Measurements from ENCODE around the gene KNSTRN.

The KNSTRN gene

GRCh38 chr15:40360015-40360414 is 22.5 kb upstream of the KNSTRN start:
- Histone ChIP-seq H3K4me2 (ENCODE audit: low read length) (no peak overlapping the region), H3K9me3 (replicated peaks; ENCODE audit: low read length) (no peaks in the 10 kb centered on the region), H3K4me3 (ENCODE audit: low read length) (no peak overlapping the region), H3K36me3 (ENCODE audit: insufficient read depth, low read length) (no peaks in the 10 kb centered on the region), H3K27me3 (ENCODE audit: control insufficient read depth, insufficient read depth, low read length) (peaks cover 37% of the 10 kb centered on the region), H3K4me1 (ENCODE audit: control insufficient read depth, insufficient read depth, low read length) (peaks cover 8% of the 10 kb centered on the region), H3K9ac (ENCODE audit: low read depth, low read length) (no peak overlapping the region)

GRCh38 chr15:40361640-40362039 is 20.9 kb upstream of the KNSTRN start:
- H3K4me2 ChIP-seq (ENCODE audit: low read length) = no peak overlapping the region
- peaks cover 40% of the 10 kb centered on the region for H3K27me3 ChIP-seq (ENCODE audit: control insufficient read depth, insufficient read depth, low read length)

GRCh38 chr15:40363611-40364010 is 18.9 kb upstream of the KNSTRN start:
- Histone ChIP-seq H3K27me3 (ENCODE audit: control insufficient read depth, insufficient read depth, low read length) (peaks cover 40% of the 10 kb centered on the region), H3K9me3 (replicated peaks; ENCODE audit: low read length) (no peaks in the 10 kb centered on the region), H3K4me2 (ENCODE audit: low read length) (no peak overlapping the region), H3K9ac (ENCODE audit: low read depth, low read length) (no peak overlapping the region), H3K4me1 (ENCODE audit: control insufficient read depth, insufficient read depth, low read length) (peaks cover 21% of the 10 kb centered on the region), H3K36me3 (ENCODE audit: insufficient read depth, low read length) (no peaks in the 10 kb centered on the region), H3K4me3 (ENCODE audit: low read length) (no peak overlapping the region)

More at GRCh38 chr15:40361640-40362039, 20.9 kb upstream of the KNSTRN start:
- Histone ChIP-seq H3K9me3 (replicated peaks; ENCODE audit: low read length) (no peaks in the 10 kb centered on the region), H3K36me3 (ENCODE audit: insufficient read depth, low read length) (no peaks in the 10 kb centered on the region), H3K4me3 (ENCODE audit: low read length) (no peak overlapping the region), H3K4me1 (ENCODE audit: control insufficient read depth, insufficient read depth, low read length) (peaks cover 8% of the 10 kb centered on the region), H3K9ac (ENCODE audit: low read depth, low read length) (no peak overlapping the region)

GRCh38 chr15:40364251-40364650 is 18.3 kb upstream of the KNSTRN start:
- no peak overlapping the region for H3K9ac ChIP-seq (ENCODE audit: low read depth, low read length)
- H3K4me2 ChIP-seq (ENCODE audit: low read length) = no peak overlapping the region
- no peaks in the 10 kb centered on the region for H3K9me3 ChIP-seq (replicated peaks; ENCODE audit: low read length)
- peaks cover 17% of the 10 kb centered on the region for H3K4me1 ChIP-seq (ENCODE audit: control insufficient read depth, insufficient read depth, low read length)
- peaks cover 33% of the 10 kb centered on the region for H3K27me3 ChIP-seq (ENCODE audit: control insufficient read depth, insufficient read depth, low read length)
- no peak overlapping the region for H3K4me3 ChIP-seq (ENCODE audit: low read length)
- H3K36me3 ChIP-seq (ENCODE audit: insufficient read depth, low read length) = no peaks in the 10 kb centered on the region

- no peak overlapping the region for H3K9ac ChIP-seq (ENCODE audit: low read depth, low read length)
- no peak overlapping the region for H3K4me2 ChIP-seq (ENCODE audit: low read length)
- peaks cover 26% of the 10 kb centered on the region for H3K27me3 ChIP-seq (ENCODE audit: control insufficient read depth, insufficient read depth, low read length)
- no peaks in the 10 kb centered on the region for H3K36me3 ChIP-seq (ENCODE audit: insufficient read depth, low read length)
- H3K4me3 ChIP-seq (ENCODE audit: low read length) = no peak overlapping the region
- H3K4me1 ChIP-seq (ENCODE audit: control insufficient read depth, insufficient read depth, low read length) = peaks cover 17% of the 10 kb centered on the region
- no peaks in the 10 kb centered on the region for H3K9me3 ChIP-seq (replicated peaks; ENCODE audit: low read length)
Measured at GRCh38 chr15:40365016-40365415, 17.5 kb upstream of the KNSTRN start.

- Histone ChIP-seq H3K9ac (ENCODE audit: low read depth, low read length) (no peak overlapping the region), H3K4me2 (ENCODE audit: low read length) (no peak overlapping the region), H3K9me3 (replicated peaks; ENCODE audit: low read length) (no peaks in the 10 kb centered on the region), H3K4me1 (ENCODE audit: control insufficient read depth, insufficient read depth, low read length) (peaks cover 17% of the 10 kb centered on the region), H3K27me3 (ENCODE audit: control insufficient read depth, insufficient read depth, low read length) (peaks cover 18% of the 10 kb centered on the region), H3K36me3 (ENCODE audit: insufficient read depth, low read length) (no peaks in the 10 kb centered on the region), H3K4me3 (ENCODE audit: low read length) (no peak overlapping the region)
Measured at GRCh38 chr15:40365624-40366456, 16.7 kb upstream of the KNSTRN start.

- Histone ChIP-seq H3K4me3 (ENCODE audit: low read length) (no peak overlapping the region), H3K36me3 (ENCODE audit: insufficient read depth, low read length) (no peaks in the 10 kb centered on the region), H3K4me2 (ENCODE audit: low read length) (peak overlapping the region; percentile 83), H3K4me1 (ENCODE audit: control insufficient read depth, insufficient read depth, low read length) (peaks cover 17% of the 10 kb centered on the region), H3K9me3 (replicated peaks; ENCODE audit: low read length) (no peaks in the 10 kb centered on the region), H3K9ac (ENCODE audit: low read depth, low read length) (no peak overlapping the region), H3K27me3 (ENCODE audit: control insufficient read depth, insufficient read depth, low read length) (peaks cover 14% of the 10 kb centered on the region)
Measured at GRCh38 chr15:40366457-40367370, 15.8 kb upstream of the KNSTRN start.

GRCh38 chr15:40367371-40367685 is 15.2 kb upstream of the KNSTRN start:
- no peak overlapping the region for H3K4me3 ChIP-seq (ENCODE audit: low read length)
- no peaks in the 10 kb centered on the region for H3K9me3 ChIP-seq (replicated peaks; ENCODE audit: low read length)
- H3K4me2 ChIP-seq (ENCODE audit: low read length) = peak overlapping the region; percentile 83
- H3K27me3 ChIP-seq (ENCODE audit: control insufficient read depth, insufficient read depth, low read length) = peaks cover 8% of the 10 kb centered on the region
- no peaks in the 10 kb centered on the region for H3K36me3 ChIP-seq (ENCODE audit: insufficient read depth, low read length)
- no peak overlapping the region for H3K9ac ChIP-seq (ENCODE audit: low read depth, low read length)
- peaks cover 17% of the 10 kb centered on the region for H3K4me1 ChIP-seq (ENCODE audit: control insufficient read depth, insufficient read depth, low read length)

GRCh38 chr15:40367686-40368611 is 14.6 kb upstream of the KNSTRN start:
- H3K4me2 ChIP-seq (ENCODE audit: low read length) = peak overlapping the region; percentile 83
- peaks cover 7% of the 10 kb centered on the region for H3K27me3 ChIP-seq (ENCODE audit: control insufficient read depth, insufficient read depth, low read length)
- H3K9ac ChIP-seq (ENCODE audit: low read depth, low read length) = peak overlapping the region; percentile 54
- no peaks in the 10 kb centered on the region for H3K9me3 ChIP-seq (replicated peaks; ENCODE audit: low read length)
- no peaks in the 10 kb centered on the region for H3K36me3 ChIP-seq (ENCODE audit: insufficient read depth, low read length)
- H3K4me1 ChIP-seq (ENCODE audit: control insufficient read depth, insufficient read depth, low read length) = peaks cover 17% of the 10 kb centered on the region
- H3K4me3 ChIP-seq (ENCODE audit: low read length) = peak overlapping the region; percentile 63

GRCh38 chr15:40368719-40369473 is 13.6 kb upstream of the KNSTRN start:
- Histone ChIP-seq H3K4me2 (ENCODE audit: low read length) (no peak overlapping the region), H3K4me3 (ENCODE audit: low read length) (no peak overlapping the region), H3K36me3 (ENCODE audit: insufficient read depth, low read length) (no peaks in the 10 kb centered on the region), H3K4me1 (ENCODE audit: control insufficient read depth, insufficient read depth, low read length) (peaks cover 17% of the 10 kb centered on the region), H3K9ac (ENCODE audit: low read depth, low read length) (peak overlapping the region; percentile 54), H3K27me3 (ENCODE audit: control insufficient read depth, insufficient read depth, low read length) (peaks cover 7% of the 10 kb centered on the region), H3K9me3 (replicated peaks; ENCODE audit: low read length) (no peaks in the 10 kb centered on the region)

All from skeletal muscle satellite cell (primary cell).